Measurements from ENCODE around the gene ESYT2. TPM values are rescaled to one million over a fixed set of nuclear protein-coding genes. Genes with fewer than 3 reads are reported as not detected.

Gene ESYT2
- total RNA-seq, 1 experiment from 2014 or later = 39.0 TPM

GRCh38 chr7:158779061-158780000, 50.0 kb downstream of the ESYT2 start:
- Mint-ChIP-seq H3K4me1 (no peaks in the 10 kb centered on the region), H3K27ac (peak overlapping the region in 1 of 3 experiments; percentile 45; a peak in 1 of 7 replicates), H3K4me3 (no peak overlapping the region), H3K27me3 (ENCODE audit: low read depth) (no peaks in the 10 kb centered on the region), H3K36me3 (ENCODE audit: insufficient read depth in 1 of 3, low read depth in 3 of 3) (peaks cover 6 to 11% (median 8%) of the 10 kb centered on the region in 3 experiments; a peak in 4 of 7 replicates), H3K9me3 (no peaks in the 10 kb centered on the region)
- no peaks in the 10 kb centered on the region for H4K20me1 ChIP-seq (ENCODE audit: control insufficient read depth, insufficient read depth, insufficient read length)
- no peak overlapping the region for H4K8ac ChIP-seq (replicated peaks; ENCODE audit: insufficient read length, low read depth, low read length)
- H2AFZ ChIP-seq (ENCODE audit: low read length) = no peak overlapping the region
- H2BK12ac ChIP-seq (ENCODE audit: insufficient read length, low read depth, low read length) = no peak overlapping the region
- no peak overlapping the region for H2BK120ac ChIP-seq (ENCODE audit: low read depth, low read length, poor library complexity, severe bottlenecking)
- H4K5ac ChIP-seq (ENCODE audit: insufficient read length, low read depth, low read length) = no peak overlapping the region
- no peak overlapping the region for H3K18ac ChIP-seq (ENCODE audit: insufficient read length, low read depth, low read length)
- no peak overlapping the region for H2BK5ac ChIP-seq (ENCODE audit: insufficient read length, low read length)
- H3T11ph ChIP-seq (ENCODE audit: low read length) = no peak overlapping the region
- no peak overlapping the region for H2BK15ac ChIP-seq (ENCODE audit: low read depth, low read length)
- no CpG with 5 or more reads among the region's 6 CpGs for WGBS (ENCODE audit: extremely low coverage, insufficient read length, low lambda C conversion rate)
- H2AK5ac ChIP-seq (ENCODE audit: insufficient read length, low read length) = no peak overlapping the region
- no peak overlapping the region for H2BK20ac ChIP-seq (ENCODE audit: low read depth, low read length, poor library complexity, severe bottlenecking)
- peaks cover 2% of the 10 kb centered on the region; the same call in 1 of the 2 replicates for H3K79me2 ChIP-seq (ENCODE audit: insufficient read depth, low read length)
- no peak overlapping the region for H3K4me2 ChIP-seq (ENCODE audit: insufficient read depth, insufficient read length, low read length)
- no peak overlapping the region for H4K91ac ChIP-seq (ENCODE audit: insufficient read length, low read depth, low read length)
- no peaks in the 10 kb centered on the region for H3K23me2 ChIP-seq (ENCODE audit: insufficient read length, low read depth, low read length, poor library complexity, severe bottlenecking)
- no peak overlapping the region for H3K4ac ChIP-seq (ENCODE audit: low read depth, low read length)
- DNase-seq = no peak
- H3K9ac ChIP-seq (ENCODE audit: extremely low read depth, insufficient read length, low read length) = no peak overlapping the region
- no peak overlapping the region for H3K56ac ChIP-seq (ENCODE audit: insufficient read length, low read depth, low read length)
- H3K9me3 ChIP-seq (ENCODE audit: control insufficient read depth, low read depth, low read length) = peaks cover 15% of the 10 kb centered on the region
- no peak overlapping the region for H3K27ac ChIP-seq (ENCODE audit: insufficient read length, low read depth, low read length)
- H3K27me3 ChIP-seq (ENCODE audit: insufficient read depth, low read length) = no peaks in the 10 kb centered on the region
- no peak overlapping the region for H3K14ac ChIP-seq (ENCODE audit: insufficient read depth, low read length)
- no peaks in the 10 kb centered on the region for H3K79me1 ChIP-seq (ENCODE audit: insufficient read depth, low read depth, low read length, poor library complexity, severe bottlenecking)
- no peak overlapping the region for H3K23ac ChIP-seq (ENCODE audit: insufficient read length, low read depth, low read length)
- TF ChIP-seq CTCF (conservative IDR thresholded peaks at IDR 0.05) = no peak
- no peaks in the 10 kb centered on the region for H3K4me1 ChIP-seq (ENCODE audit: insufficient read depth, low read length)
